ENCODE measurements around the gene SLC16A10.

DNA sequence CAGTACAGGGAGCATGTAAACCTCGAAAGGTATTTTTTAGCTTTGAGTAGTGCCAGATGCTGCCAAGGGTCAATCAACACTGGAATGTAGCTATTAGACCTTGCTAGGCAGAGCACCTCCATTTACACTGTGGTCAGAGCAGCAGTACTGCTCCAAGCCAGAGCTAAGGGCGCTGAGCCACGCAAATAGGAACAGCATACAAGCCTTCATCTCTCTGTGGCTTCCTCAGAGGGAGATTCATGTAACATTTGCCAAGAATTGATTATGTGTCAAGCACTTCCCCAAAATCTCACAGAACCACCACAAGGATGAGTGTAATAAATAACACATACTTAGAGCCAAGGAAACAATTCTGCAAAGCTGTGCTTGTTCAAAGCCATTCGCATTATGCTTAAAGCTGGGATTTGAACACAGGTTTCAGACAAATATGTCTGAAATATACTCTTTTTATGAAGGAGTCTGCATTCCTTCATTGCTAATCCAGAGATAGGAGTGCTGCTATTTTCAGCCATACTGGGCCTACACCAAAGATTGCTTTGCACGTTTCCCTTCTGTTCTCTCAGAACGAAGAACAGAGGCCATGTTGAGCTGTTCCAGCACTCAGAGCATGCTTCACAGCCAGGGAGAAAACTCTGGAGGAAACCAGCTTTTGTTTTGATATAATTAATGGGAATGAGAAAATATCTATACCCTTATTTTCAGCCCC lies 97.7 kb downstream of the SLC16A10 start:
- TF ChIP-seq POLR2A (IDR thresholded peaks at IDR 0.05; ENCODE audit: low read depth, low read length) (no peak), POLR2AphosphoS5 (IDR thresholded peaks at IDR 0.05; ENCODE audit: low read depth, low read length) (no peak)

Measured in GM12892 (cell line).